ENCODE measurements around the gene SESN2.

- TF ChIP-seq POLR2A (IDR thresholded peaks at IDR 0.05; ENCODE audit: low read depth, low read length) (no peak), POU2F2 (IDR thresholded peaks at IDR 0.05; ENCODE audit: low read depth, low read length) (no peak)
Observed at GRCh38 chr1:28257736-28258135, 1.6 kb upstream of the SESN2 start.

Data from GM12891 (cell line).